K562 (cell line): ENCODE data around the gene UNC45A. TPM values are rescaled to one million over a fixed set of nuclear protein-coding genes. Genes with fewer than 3 reads are reported as not detected.
A peak's percentile ranks its signal among the peaks of the same experiment; 100 is the strongest.

Experiments used
- CHD1 ChIP-seq: fragments of 200-600 bp; sonication (generic); IDR thresholded peaks from one replicate; pipeline ENCODE4 v1.6.1; 2012; ENCODE audit warnings: mild to moderate bottlenecking, moderate library complexity, low read length, inconsistent platforms
- EHMT2 ChIP-seq: fragments of 450-650 bp; IDR thresholded peaks from 2 replicates; pipeline ENCODE4 v1.6.1; 2018; ENCODE audit warnings: antibody characterized with exemption
- L3MBTL2 ChIP-seq: fragments of 450-650 bp; IDR thresholded peaks from 2 replicates; pipeline ENCODE4 v1.6.1; 2016; ENCODE audit warnings: mild to moderate bottlenecking, moderate library complexity
- NFRKB ChIP-seq: fragments of 450-650 bp; IDR thresholded peaks from 2 replicates; pipeline ENCODE4 v1.6.1; 2016; ENCODE audit warnings: low read depth
- PCBP1 ChIP-seq: fragments of 200-400 bp; formaldehyde crosslinking; IDR thresholded peaks from 2 replicates; pipeline ENCODE4 v1.6.1; 2018; ENCODE audit warnings: mild to moderate bottlenecking, low read depth, low read length; ENCODE audit not compliant: poor library complexity, severe bottlenecking
- PREB ChIP-seq: sonication (generic); formaldehyde crosslinking; IDR thresholded peaks from 2 replicates; pipeline ENCODE4 v1.8.1; 2023; ENCODE audit warnings: mild to moderate bottlenecking, missing genetic modification reagents
- ZNF318 ChIP-seq, 2 experiments: fragments of 450-650 bp; IDR thresholded peaks; 2 replicates each; pipeline ENCODE4 v1.6.1; 2016; ENCODE audit warnings: mild to moderate bottlenecking in 2 of 2, borderline replicate concordance in 1 of 2, low read depth in 1 of 2, moderate library complexity in 1 of 2
- ZNF384 ChIP-seq: IDR thresholded peaks from 2 replicates; pipeline ENCODE4 v1.6.1; 2012; ENCODE audit warnings: low read depth, low read length, improper control_type of control experiment
- ZNF512 ChIP-seq: IDR thresholded peaks from 2 replicates; pipeline ENCODE4 v1.6.1; 2016; ENCODE audit warnings: missing genetic modification characterization, missing compliant biosample characterization
- polyA plus RNA-seq, 8 experiments: library from polyadenylated mRNA; depleted of rRNA in 4 of 8; stranded (reverse) in 5 of 8; unstranded in 3 of 8; fragments of >200 nt; fragmentation: Nextera tagmentation in 2 of 8; fragmentation: Illumina TruSeq in 1 of 8; extraction: Ambion mirVana in 2 of 8; extraction: Trizol in 1 of 8; gene quantifications; 2 replicates each; pipeline versions ENCODE4 v1.2.1 to v1.2.3, GENCODE V29; 2011 to 2014; ENCODE audit warnings: inconsistent platforms in 1 of 8, missing spikeins in 1 of 8
- total RNA-seq, 7 experiments: library from RNA; depleted of rRNA in 6 of 7; stranded (reverse); fragments of >200 nt in 6 of 7; fragmentation: Illumina TruSeq in 2 of 7; extraction: Trizol in 2 of 7; gene quantifications; 2 replicates each; pipeline versions ENCODE4 v1.2.1 to v1.2.3, GENCODE V29; 2011 to 2021; ENCODE audit warnings: low replicate concordance in 1 of 7
- TF ChIP-seq, protein P1 (sequence below): sonication (generic); formaldehyde crosslinking; IDR thresholded peaks from 2 replicates; pipeline ENCODE4 v1.8.1; 2023; ENCODE audit warnings: mild to moderate bottlenecking, missing genetic modification reagents
- TF ChIP-seq, protein P2 (sequence below): sonication (generic); formaldehyde crosslinking; IDR thresholded peaks from 2 replicates; pipeline ENCODE4 v1.8.0; 2022; ENCODE audit warnings: missing genetic modification reagents, mild to moderate bottlenecking, moderate library complexity, borderline replicate concordance

Gene UNC45A
- total and polyA plus RNA-seq, 9 of the 15 experiments (the other 6 are each of a cell fraction or from before 2014, with no cell fraction given), result 22.4 to 79.3 (median 43.7) TPM

- TF ChIP-seq, protein P1, sequence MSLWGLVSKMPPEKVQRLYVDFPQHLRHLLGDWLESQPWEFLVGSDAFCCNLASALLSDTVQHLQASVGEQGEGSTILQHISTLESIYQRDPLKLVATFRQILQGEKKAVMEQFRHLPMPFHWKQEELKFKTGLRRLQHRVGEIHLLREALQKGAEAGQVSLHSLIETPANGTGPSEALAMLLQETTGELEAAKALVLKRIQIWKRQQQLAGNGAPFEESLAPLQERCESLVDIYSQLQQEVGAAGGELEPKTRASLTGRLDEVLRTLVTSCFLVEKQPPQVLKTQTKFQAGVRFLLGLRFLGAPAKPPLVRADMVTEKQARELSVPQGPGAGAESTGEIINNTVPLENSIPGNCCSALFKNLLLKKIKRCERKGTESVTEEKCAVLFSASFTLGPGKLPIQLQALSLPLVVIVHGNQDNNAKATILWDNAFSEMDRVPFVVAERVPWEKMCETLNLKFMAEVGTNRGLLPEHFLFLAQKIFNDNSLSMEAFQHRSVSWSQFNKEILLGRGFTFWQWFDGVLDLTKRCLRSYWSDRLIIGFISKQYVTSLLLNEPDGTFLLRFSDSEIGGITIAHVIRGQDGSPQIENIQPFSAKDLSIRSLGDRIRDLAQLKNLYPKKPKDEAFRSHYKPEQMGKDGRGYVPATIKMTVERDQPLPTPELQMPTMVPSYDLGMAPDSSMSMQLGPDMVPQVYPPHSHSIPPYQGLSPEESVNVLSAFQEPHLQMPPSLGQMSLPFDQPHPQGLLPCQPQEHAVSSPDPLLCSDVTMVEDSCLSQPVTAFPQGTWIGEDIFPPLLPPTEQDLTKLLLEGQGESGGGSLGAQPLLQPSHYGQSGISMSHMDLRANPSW (CRISPR knock-in tag), result peak; percentile 32; the same call in 1 of the 2 replicates
- TF ChIP-seq EHMT2 (0 out of 2 replicates have a peak, but pooled peaks have one; percentile 1), CHD1 (peak; percentile 88), ZNF512 (tag) (no peak), PCBP1 (no peak), L3MBTL2 (peak; percentile 68), PREB (CRISPR knock-in tag) (0 out of 2 replicates have a peak, but pooled peaks have one; percentile 76), ZNF318 (IDR thresholded peaks at IDR 0.05; ENCODE audit: borderline replicate concordance in 1 of 2, low read depth in 1 of 2) (0 out of 4 replicates have a peak, but pooled peaks of 1 of the 2 experiments have one; percentile 13), NFRKB (peak; percentile 79), ZNF384 (no peak)
- TF ChIP-seq, protein P2, sequence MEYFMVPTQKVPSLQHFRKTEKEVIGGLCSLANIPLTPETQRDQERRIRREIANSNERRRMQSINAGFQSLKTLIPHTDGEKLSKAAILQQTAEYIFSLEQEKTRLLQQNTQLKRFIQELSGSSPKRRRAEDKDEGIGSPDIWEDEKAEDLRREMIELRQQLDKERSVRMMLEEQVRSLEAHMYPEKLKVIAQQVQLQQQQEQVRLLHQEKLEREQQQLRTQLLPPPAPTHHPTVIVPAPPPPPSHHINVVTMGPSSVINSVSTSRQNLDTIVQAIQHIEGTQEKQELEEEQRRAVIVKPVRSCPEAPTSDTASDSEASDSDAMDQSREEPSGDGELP (CRISPR knock-in tag), result peak; percentile 70; the same call in 1 of the 2 replicates
These were observed 32.8 kb upstream of the UNC45A start (continued) for GRCh38 chr15:90902040-90902839.
